DMS53 treated with DMSO at 0.1 percent for 48 hours (cell line): ENCODE results near the gene IL1R2.
"Not testable (repeated sequence)": the region's sequence is repeated elsewhere in the genome, so short reads cannot be mapped to it uniquely, and the experiment has no call there.

Experiments
- DNase-seq: peaks from one replicate; lab custom pipeline; 2025; ENCODE audit not compliant: unreplicated experiment; lab: John Stamatoyannopoulos, UW

Gene IL1R2

DNA sequence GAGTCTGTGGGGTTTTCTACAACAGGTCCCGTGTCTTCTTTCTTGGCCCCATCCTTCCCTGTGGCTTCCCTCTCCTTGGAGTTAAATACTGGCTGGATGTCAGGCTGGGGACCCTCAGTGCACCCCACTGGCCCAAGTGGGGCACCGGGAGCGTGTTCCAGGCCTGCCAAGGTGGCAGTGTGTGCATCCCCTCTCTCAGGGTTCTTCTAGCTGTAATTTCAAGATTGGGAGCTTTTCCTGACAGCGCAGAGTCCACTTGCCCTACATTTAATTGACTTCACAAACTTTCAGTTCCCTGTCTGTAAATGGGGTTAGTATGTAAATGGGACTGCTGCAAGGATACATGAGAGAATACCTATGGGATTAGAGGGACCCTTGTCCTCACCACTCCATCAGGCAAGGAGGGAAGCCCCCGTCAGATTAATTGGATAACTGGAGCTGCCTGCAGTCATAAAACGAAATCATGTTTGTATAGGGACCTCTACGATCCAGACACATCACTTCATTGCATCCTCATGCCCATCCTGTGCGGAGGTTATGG, 66.6 kb downstream of the IL1R2 start:
- DNase-seq: no peak

DNA sequence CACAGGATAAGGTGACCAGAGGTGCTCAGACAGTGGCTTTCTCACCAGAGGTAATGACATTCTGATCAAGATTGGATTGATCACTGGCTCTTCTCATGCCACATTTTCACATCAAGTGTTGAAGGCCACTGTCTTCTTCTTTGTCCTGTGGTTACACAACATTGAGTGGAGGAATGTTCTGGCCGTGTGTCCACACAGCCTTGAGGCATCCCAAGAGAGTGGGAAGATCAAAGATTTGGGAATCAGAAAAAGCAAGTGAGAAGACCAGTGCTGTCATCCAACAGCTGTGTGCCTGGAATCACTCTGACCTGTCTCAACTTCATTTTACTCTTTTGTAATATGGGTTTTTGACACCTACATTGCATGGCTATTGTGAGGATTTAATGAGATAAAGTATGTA, 67.4 kb downstream of the IL1R2 start:
- no peak for DNase-seq

DNA sequence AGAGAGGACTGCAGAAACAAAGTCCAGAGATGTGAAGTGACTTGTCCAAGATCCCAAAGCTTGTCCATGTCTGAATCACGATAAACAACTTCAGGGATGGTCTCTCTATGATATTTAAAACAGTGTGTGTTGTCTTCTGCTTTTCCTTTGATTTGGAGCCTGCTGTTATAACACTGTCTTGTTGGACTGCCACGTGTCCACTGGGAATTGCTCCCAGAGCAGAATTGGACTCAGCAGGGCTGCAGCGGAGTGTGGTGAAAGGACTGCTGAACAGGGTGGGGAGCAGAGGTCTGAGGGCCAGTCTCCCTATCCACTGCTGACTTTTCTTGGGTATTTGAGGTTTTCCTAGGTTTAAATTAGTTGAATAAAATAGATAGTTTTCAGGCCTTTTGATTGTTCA, 68.3 kb downstream of the IL1R2 start:
- DNase-seq: no peak

DNA sequence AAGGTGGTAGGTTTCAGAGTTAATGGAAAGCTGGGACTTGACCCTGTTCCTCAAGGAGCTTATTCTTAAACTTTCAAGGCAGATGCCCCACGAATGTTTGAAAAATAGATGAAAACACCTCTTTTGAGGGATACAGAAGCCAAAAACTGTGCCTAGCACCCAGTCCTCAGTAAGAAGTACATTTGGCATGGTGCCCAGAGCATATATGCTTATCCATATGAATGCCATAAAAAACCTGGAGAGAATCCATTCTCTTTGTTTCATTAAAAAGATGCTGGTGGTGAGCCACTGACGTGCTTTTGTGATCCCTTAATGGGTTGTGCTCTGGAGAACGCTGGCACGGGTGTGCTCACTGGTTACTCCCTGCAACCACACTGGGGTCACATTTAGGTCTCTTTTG, 69.0 kb downstream of the IL1R2 start:
- no peak for DNase-seq

DNA sequence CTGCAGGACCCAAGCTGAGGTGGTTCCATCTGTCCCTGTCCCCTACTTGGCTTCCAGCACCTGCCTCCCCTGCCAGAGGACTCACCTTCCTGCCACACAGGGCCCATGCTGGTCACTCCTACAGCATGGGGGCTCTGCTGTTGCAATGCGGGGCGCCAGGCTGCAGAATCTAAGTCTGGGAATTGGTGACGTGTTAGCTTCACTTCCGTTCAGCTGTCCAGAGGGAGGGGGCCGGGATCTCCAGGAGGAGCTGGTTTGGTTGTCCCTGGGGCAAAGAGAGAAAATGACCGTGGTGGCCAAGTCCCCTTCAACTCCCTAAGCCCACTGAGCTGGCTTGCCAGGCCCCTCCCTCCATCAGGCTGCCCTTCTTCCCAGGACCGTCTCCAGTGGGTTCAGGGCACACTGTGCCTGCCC, 69.5 kb downstream of the IL1R2 start:
- no peak for DNase-seq

DNA sequence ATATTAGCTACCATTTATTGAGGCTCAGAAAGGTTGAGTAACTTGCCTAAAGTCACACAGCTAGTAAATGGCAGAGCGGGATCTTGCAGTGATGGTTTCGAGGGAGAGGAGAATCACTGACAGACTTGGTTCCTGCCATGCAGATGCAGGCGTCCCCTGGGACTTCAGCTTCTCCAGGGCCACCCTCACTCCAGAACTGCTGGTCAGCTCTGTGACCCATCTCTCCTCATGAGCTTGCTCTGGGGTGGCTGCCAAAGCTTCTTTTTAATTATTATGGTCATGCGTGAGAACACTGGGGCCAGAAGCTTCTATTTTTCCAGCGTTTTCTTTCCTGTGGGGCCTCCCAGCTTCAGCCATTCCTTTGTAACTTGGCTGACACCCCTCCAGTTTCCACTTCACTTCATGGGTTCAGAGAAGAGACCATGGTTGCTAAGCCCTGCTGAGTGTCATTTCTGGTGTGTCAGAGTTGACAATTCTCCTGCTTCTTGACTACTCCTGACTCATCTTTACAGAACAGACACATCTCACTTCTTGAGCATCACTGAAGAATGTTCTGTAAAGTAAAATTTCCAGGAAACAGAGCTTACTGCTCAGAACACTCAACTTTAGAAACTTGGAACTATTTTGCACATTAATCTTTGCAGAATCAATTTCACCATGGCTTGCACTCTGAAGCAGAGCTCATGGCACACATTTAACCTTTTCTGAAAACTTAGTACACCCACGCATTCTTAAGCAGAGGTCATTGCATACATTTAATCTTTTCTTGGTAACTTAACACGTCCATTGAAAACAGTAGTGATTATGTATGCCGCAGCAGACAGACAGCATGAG, 70.4 kb downstream of the IL1R2 start:
- DNase-seq: no peak

DNA sequence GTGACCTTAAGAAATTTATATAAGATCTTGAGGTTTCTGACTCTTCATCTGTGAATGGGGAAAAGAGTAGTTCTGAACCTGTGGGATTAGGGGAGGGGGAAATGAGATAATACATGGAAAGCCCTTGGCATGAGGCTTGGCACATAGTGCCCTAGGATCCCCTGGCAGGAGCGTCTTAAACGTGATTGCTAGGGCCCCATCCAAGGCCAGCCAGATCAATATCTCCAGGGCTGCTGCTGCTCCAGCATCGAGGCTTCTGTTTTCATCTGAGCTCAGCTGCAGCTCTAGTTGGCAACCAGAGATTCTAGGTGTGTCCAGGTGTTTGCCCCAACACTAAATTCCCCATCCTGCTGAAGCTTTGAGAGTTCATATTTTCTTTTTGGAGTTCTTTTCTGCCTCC, 71.0 kb downstream of the IL1R2 start:
- DNase-seq: no peak

DNA sequence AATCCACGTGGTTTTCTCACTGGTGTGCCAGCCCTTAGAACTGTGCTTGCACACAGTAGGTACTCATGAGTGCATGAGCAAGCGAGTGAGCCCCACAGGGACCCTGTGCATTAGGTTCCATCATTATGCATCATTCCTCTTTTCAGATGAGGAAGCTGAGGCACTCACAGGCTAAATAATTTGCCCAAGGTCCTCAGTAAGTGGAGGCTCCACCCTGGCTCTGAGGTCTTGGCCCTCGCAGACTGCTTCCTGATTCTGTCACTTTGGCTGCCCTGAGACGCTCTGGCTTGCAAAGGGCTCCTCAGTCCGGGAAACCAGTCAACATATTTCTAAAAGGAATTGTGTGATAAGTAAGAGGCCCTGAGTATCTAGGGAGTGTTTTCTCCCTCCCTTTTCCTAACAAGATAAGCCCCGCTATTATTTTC, 71.7 kb downstream of the IL1R2 start:
- DNase-seq: no peak

DNA sequence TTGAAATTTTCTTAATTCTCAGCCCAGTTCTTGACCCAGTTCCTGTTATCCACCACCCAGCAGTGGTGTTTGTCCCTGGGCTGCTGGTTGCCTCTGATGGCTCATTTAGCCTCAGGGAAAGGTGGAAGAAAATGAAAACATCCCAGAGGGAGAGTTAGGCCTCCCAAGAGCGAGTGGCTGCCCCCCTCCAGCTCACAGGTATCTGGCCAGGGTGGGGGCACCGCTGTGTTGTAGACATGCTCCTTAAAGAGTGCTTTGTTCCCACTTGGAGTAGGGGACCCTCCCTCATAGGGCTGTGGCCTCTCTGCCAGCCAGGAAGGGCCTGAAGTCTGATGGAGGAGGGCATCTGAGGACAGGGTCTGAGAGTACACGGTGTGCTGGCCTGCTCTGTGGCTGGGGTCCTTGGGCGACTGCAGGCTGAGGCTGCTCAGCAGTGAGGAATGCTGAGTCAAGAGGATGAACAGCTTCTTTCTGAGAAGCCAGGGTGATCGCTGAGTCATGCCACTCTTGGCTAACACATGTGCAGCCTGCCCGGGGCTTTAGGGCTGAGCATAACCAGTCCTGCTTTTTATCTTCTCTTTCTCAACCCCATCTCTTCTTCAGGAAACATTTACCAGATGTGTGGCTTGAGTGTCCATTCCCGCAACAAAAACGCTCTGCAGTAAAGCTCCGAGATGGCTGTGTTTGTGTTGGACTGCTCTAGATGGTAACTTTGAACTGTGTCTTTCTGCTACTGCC, 72.3 kb downstream of the IL1R2 start:
- peak; percentile 66 for DNase-seq

DNA sequence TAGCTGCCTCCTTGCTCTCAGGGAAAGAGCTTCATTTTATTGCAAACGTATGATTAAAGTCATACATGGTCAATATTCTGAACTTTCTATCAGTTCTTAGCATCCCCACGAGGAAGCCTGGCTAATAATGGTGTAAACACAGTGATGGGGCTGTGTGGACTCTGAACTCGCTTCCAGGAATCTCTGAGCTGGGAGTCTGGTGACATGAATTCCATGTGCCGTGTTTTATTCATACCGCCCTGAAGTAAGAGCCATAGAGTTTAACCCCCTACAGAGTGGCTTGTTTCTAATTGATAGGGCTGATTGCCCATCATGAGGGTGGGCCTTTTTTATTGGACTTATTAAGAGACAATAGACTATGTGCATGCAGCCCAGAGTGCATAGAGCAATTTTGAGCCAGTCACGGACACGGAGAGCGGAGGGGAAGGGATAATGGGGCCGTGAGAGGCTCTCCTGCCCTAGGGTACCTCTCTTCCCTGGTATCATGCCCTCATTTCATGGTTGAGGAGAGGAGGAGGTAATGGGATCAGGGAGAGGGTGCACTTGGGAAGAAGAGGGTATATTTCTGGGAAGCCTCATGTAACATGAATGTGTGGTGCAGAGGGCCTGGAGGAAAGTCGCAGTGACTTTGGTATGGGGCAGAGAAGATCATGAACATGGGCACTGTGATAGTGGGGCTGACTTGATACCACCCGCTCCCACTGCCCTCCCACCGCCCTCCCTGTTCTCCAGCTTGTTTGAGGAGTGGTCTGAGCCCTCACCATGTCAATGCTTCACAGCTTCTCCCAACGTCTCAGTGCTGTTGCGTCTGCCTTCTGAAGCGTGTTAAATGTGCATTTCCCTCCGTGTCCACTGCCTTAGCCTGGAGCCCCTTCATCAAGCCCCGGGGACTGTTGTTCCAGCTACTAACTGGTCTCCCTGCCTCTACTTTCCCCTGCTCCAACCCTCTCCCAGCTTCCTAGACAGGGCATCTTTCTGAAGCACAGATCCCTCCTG, 73.2 kb downstream of the IL1R2 start:
- no peak for DNase-seq

DNA sequence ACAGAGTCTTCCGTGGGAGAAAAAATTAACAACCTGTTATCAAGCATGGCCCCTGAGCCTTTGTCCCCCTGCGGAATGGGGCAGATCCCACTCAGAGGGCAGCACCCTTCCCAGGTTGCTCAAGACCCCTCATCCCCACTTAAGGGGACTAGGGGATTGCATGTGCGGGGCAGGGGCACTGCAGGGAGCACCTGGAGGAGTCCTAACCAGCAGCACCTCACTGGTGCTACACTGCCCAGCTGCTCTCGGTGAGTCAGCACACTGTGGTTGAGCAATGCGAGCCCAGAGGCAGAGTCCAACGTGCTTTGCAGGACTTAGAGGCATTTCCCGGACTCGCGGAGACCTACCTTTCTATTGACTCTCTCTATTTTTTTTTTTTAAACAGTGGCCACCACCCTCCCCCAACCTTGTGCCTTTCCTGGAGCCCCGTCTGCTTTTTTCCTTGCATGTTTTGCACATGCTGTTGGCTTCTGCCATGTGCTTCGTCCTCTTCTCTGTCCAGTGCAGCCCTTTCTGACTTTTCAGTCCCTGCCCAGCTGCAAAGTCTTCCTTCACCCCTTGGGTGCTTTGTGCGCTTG, 74.0 kb downstream of the IL1R2 start:
- DNase-seq: peak; percentile 19

DNA sequence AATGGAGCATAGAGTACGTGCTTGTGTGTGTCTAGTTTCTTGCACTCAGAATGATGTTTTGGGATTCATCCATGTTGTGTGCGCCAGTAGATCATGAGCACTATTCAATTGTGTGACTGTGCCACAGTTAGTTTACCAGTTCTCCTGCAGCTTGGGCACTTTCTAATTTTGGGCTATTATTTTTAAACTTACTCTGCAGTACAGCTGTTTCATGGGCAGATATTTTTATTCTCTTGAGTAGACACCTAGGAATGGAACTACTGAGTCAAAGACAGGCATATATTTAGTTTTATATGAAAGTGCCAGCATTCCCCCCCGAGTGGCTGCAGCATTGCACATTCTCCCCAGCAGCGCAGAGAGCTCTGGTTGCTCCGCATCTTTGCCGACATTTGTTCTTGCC, 74.8 kb downstream of the IL1R2 start:
- no peak for DNase-seq

DNA sequence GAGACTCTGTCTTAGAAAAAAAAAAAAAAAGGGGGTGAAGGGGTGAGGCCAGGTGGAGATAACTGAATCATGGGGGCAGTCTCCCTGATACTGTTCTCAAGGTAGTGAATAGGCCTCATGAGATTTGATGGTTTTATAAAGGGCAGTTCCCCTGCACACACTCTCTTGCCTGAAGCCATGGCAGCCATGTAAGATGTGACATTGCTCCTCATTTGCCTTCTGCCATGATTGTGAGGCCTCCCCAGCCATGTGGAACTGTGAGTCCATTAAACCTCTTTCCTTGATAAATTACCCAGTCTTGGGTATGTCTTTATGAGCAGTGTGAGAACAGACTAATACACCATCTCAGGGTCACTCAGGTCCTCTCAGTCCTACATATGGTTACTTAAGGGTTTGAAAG, 76.4 kb downstream of the IL1R2 start:
- not testable (repeated sequence) for DNase-seq

DNA sequence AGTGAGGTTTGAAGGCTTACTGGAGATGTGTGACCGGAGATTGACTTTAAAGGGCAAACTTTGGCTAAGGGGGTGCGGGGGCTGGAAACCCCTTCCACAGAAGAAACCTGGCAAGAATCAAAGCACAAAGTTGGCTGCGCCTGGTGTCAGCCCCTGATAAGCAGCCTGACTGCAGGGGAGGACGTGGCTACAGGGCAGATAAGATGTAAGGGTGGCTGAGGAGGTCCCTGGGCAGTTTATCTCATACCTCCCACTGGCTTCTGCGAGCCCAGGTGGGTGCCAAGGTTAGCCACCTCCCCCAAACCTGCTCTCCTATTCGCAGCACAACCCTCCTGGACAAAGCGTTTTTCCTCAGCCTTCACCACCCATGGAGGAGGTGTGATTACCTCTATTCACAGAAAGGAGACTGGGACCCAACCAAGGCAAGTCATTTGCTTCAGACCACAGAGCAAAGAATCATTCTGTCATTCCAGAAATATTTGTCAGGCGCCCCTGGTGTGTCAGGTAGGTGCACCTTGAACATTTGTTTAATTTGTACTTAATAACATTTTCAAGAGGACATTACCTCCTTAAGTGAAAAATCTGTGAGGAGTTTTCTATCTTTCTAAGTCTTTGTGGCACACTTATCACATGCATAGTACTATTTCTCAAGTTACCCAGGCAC, 77.7 kb downstream of the IL1R2 start:
- no peak for DNase-seq

DNA sequence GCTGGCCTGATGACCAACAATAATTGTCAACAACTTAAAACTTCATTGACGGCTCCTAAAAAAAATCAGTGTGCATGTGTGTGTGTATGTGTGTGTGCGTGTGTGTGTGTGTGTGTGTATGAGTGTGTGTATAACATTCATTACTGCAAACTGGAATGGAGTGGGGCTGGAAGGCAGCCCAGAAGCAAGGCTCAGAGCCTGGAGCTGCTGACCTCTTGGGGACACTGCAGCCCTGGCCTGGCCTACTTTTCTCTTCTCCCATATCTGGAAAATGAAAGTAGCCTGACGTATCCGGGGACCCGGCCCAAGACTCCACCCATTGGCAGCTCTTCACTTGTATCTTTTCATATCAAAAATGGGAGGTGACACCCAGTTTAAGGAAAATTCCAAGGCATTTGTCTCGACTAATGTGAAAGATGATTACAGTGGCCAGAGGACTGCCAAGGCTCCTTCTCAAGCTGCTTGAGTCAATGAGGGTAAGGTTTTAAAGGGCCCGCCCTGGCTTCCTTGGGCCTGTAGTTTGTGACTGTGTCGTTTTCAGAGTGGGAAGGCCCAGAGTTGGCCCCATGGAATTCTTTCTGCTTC, 78.4 kb downstream of the IL1R2 start:
- no peak for DNase-seq

DNA sequence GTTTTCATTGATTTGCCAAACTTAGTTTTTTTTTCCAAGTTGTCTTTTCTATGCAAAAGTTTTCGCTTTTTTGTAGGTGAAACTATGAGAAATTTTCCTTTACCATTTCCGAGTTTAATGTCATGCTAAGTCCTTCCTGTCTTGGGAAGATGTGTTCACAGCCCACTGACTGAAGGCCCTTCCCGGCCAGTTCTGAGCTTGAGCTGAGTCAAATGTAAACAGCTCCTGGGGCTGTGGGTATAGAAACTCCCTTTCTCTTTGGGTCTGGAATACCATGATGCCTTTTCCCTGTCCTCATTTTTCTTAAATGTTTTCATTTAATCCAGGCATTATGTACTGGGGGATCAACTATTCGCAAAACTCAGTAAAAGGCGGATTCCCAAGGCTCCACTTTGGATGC, 81.0 kb downstream of the IL1R2 start:
- DNase-seq: no peak

DNA sequence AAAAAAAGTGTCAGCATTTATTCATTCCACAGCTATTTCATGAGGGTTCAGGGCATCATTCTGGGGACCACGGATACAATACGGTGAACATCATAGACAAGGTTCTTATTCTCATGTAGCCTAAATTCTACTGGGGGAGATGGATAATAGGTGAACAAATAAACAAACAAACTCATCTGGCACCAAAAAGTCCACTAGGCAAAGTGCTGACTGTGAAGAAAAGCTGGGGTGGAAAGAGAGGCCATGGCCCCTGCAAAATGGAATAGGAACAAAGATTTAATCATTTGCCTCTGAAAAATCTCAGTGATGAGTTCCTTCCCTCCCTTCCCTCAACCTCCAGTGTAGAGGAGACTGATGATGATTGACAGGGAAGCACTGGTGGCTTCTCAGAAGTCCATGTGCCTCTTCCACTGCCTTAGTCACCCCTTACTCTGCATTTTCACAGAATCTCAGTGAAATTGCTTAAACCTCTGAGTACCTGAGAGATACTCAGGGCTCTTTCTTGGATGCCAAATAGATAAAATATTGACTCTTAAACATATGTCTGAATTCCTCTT, 81.5 kb downstream of the IL1R2 start:
- DNase-seq: no peak

DNA sequence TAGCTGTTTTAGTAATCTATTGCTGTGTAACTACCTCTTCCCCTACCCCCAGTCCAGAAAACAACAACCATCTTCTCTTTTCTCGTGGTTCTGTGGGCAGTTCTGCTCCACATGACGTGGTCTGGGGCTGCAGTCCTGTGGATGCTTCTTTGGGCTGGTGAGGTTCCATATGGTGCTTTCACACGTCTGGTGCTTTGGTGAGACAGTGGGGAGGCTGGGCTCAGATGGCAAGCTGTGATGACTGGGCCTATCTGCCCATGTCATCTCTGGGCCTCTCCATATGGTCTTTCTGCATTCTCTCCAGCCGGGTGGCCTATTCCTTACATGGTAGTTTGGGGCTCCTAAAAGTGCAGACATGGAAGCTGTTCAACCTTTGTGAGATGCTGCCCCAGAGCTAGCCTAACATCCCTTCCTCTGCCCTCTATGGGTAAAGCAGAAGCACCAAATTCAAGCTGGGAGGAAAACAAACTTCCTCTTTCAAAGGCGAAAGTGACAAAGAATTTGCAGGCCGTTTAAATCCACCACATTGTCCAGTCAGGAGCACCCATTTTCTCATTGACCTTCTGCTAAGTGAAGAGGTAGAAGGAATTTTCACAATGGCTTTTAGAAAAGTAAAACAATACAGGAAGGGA, 82.5 kb downstream of the IL1R2 start:
- no peak for DNase-seq

DNA sequence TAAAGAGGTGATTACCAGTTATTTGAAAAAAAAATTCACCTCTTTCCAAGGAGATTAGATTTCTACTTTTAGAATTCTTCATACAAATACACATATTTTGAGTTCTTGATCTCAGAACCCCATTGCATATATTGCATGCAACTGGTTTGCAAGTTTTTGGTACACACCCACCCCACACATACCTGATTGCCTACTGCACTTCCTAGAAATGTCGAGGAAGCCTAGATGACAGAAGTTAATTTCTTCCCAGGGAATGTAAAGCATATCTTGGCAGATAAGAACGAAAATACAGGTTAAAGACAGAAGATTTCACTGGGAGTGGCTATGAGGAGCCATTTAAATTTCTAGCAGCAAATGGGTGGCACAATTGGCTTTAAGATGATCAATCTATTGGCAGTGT, 83.7 kb downstream of the IL1R2 start:
- DNase-seq: no peak
